Bronchial epithelial cell (primary cell): ENCODE data around the gene SPRR4. TPM values are rescaled to one million over a fixed set of nuclear protein-coding genes. Genes with fewer than 3 reads are reported as not detected.

Experiments
- DNase-seq: peaks from one replicate; pipeline ENCODE4 v3.0.0-alpha.2; 2010; ENCODE audit warnings: low read depth
- FAIRE-seq: peaks from 2 replicates; lab custom pipeline; 2011; peaks lifted over from hg19 to GRCh38; lab: Jason Lieb, UNC
- H3K27me3 ChIP-seq: 2 replicates; pipeline ENCODE4 v1.5.1; 2011; ENCODE audit warnings: low read length; ENCODE audit not compliant: control insufficient read depth, insufficient read depth
- H3K36me3 ChIP-seq: 2 replicates; pipeline ENCODE4 v1.5.1; 2011; ENCODE audit warnings: low read length; ENCODE audit not compliant: control insufficient read depth, insufficient read depth
- H3K4me3 ChIP-seq: 2 replicates; pipeline ENCODE4 v1.5.1; 2011; ENCODE audit warnings: mild to moderate bottlenecking, low read depth, low read length, control low read depth
- CTCF ChIP-seq: IDR thresholded peaks from 2 replicates; pipeline ENCODE4 v1.5.1; 2011; ENCODE audit warnings: mild to moderate bottlenecking, moderate library complexity, low read length, control low read depth, inconsistent platforms; ENCODE audit not compliant: insufficient read depth, severe bottlenecking
- total RNA-seq: library from RNA; depleted of rRNA; stranded (reverse); fragments of >200 nt; gene quantifications from 2 replicates; pipeline ENCODE4 v1.2.1, GENCODE V29; 2014

SPRR4 gene
- total RNA-seq, 1 donor from 2014 or later: not detected

GRCh38 chr1:152933196-152933595 is 37.3 kb upstream of the SPRR4 start:
- Histone ChIP-seq H3K27me3 (no peaks in the 10 kb centered on the region), H3K4me3 (no peak overlapping the region), H3K36me3 (no peaks in the 10 kb centered on the region)
- DNase-seq (peak; percentile 62), FAIRE-seq (no peak)
- TF ChIP-seq CTCF: no peak

DNA sequence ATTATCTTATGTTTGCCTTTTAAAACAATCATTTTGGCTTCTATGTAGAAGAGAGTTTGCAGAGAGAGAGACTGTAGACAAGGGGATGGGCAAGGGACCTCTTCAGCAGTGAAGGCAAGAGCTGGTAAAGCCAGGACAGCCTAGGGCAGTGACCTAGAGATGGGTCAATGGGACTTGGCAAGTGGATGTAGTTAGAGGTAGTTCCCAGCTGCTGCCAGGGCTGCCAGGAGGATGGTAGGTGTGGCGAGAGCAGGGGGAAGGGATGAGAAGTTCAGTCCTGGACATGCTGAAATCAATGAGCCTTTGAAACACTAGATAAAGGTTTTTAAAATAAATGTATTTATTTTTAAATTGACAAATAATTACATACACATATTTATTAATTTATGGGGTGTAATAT is 29.8 kb upstream of the SPRR4 start:
- TF ChIP-seq CTCF: no peak

DNA sequence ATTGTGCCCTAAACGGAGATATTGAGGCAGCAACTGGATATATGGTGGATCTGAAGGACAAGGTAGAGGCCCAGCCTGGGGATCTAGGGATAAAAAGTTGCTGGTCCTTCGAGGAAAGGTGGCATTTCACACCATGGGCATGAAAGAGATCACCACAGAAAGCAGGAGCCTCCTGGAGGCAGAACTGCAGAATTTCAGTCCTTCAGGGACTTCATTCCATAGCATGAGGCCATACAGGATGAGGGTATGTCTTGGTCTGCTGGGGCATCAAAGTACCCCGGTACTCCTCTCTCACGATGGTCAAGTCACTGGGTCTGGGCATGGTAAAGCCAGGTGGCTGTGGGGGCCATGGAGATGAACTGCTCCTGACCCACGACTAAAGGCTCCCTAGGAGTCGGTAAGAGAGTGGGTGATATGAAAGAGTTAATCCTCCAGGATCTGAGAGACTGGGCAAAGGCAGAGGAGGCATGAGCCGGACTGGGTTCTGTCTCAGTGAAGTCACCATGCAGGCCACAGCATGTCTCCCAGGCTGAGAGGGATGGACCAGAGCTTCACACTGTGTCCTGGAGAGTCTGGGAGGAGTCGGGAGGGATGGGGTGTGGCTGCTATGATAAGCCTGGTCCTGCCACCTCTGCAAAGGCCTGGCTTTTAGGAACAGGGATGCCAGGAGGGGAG is 29.3 kb upstream of the SPRR4 start:
- H3K27me3 ChIP-seq: no peaks in the 10 kb centered on the region
- peak; percentile 36 for TF ChIP-seq CTCF
- peak; percentile 97 for FAIRE-seq
- peak; percentile 94 for DNase-seq
- no peak overlapping the region for H3K4me3 ChIP-seq
- no peaks in the 10 kb centered on the region for H3K36me3 ChIP-seq

More for the DNA sequence above, 29.8 kb upstream of the SPRR4 start:
- no peaks in the 10 kb centered on the region for H3K27me3 ChIP-seq
- DNase-seq (no peak), FAIRE-seq (no peak)
- H3K4me3 ChIP-seq: no peak overlapping the region
- no peaks in the 10 kb centered on the region for H3K36me3 ChIP-seq

DNA sequence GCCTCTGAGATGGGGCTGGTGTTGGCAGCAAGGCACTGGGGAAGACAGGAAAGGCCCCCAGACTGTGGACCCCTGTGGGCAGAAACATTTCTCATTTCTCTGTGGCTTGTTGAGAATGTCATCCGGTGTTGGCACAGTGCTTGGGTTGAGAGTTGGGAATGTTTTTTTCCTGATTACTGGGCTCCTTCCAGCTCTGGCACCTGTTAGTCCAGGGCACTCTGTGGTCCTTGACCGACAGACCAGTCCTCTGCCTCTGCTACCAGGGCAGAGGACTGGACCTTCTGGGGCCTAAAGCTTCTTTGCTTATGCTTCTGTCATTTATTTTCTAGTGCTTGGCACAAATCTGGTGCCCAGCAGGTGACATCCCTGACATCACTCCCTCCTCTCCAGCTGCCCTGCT is 28.3 kb upstream of the SPRR4 start:
- DNase-seq (no peak), FAIRE-seq (no peak)
- TF ChIP-seq CTCF: no peak
- H3K27me3 ChIP-seq: no peaks in the 10 kb centered on the region
- no peak overlapping the region for H3K4me3 ChIP-seq
- no peaks in the 10 kb centered on the region for H3K36me3 ChIP-seq

GRCh38 chr1:152946248-152946647 is 24.2 kb upstream of the SPRR4 start:
- Histone ChIP-seq H3K36me3 (no peaks in the 10 kb centered on the region), H3K4me3 (no peak overlapping the region), H3K27me3 (no peaks in the 10 kb centered on the region)
- no peak for TF ChIP-seq CTCF
- DNase-seq: peak; percentile 77
- no peak for FAIRE-seq

DNA sequence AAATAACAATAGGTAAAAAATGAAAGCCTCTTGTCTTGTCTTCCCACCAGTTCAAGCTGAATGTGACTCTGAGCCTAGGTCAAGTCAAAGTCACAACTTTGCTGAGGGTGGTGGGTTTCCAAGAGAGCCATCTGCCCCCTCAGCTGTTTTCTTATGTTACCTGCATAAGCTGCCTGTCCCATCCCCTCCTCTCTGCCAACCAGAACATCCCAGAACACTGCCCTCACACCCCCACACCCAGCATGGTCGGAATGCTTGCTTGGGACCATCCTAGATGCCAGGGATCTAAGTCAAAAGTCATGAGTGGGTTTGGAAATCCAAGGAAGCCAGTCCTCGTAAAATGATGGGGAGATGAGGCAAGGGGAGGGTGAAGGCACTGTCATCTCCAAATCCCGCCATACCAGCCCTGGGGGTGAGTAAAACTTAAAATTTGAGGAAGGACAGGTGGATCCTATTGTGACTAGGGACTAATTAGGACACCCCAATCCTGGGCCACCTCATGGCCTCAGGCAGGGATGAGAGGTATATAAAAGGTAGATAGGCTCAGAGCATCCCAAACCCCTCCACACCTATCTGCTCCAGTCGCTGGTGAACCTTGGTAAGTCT is 23.7 kb upstream of the SPRR4 start, which contains the start of gene SPRR5:
TSS of gene SPRR5 (plus strand) at position 556 of the 606 bp plus-strand sequence. CDS start 1,349 bp downstream, outside the sequence.
- FAIRE-seq (no peak), DNase-seq (no peak)
- TF ChIP-seq CTCF: no peak
- Histone ChIP-seq H3K36me3 (no peaks in the 10 kb centered on the region), H3K27me3 (no peaks in the 10 kb centered on the region), H3K4me3 (no peak within 1 kb of the TSS)
